Panc1 (cell line): ENCODE results near the gene USP38. TPM values are rescaled to one million over a fixed set of nuclear protein-coding genes. Genes with fewer than 3 reads are reported as not detected.

Source experiments
- ATAC-seq: fragments of 200-7000 bp; cut with Tn5 transposase; 2 replicates; pipeline ENCODE4 v1.9.1; 2020; ENCODE audit warnings: mild to moderate bottlenecking, moderate library complexity
- BruUV-seq: library from RNA; stranded (reverse); fragments of 400-500 nt; replicated peaks from 2 replicates; lab custom pipeline; 2021; lab: Mats Ljungman, UMichigan
- CTCF ChIA-PET: fragments of 300-600 bp; sonication (Branson Sonifier 250); formaldehyde crosslinking; loops from one replicate; lab custom pipeline; 2022; ENCODE audit warnings: antibody characterized with exemption; lab: Charles Lee
- POLR2A ChIA-PET: fragments of 300-600 bp; sonication (Branson Sonifier 250); formaldehyde crosslinking; loops from one replicate; lab custom pipeline; 2022; ENCODE audit warnings: antibody characterized with exemption; lab: Charles Lee
- DNase-seq: peaks from one replicate; pipeline ENCODE4 v3.0.0-alpha.2; 2010; ENCODE audit warnings: low read depth, low spot score
- H3K27ac ChIP-seq: 2 replicates; pipeline ENCODE4 v1.5.1; 2011; ENCODE audit warnings: mild to moderate bottlenecking, low read length, inconsistent platforms
- H3K27me3 ChIP-seq: fragments of 200-500 bp; sonication (Bioruptor generic); 2 replicates; pipeline ENCODE4 v1.6.0; 2014; ENCODE audit warnings: low read length, inconsistent platforms; ENCODE audit not compliant: control insufficient read depth, insufficient read depth
- H3K36me3 ChIP-seq: fragments of 200-500 bp; sonication (Bioruptor generic); 2 replicates; pipeline ENCODE4 v1.5.1; 2014; ENCODE audit warnings: inconsistent platforms, mild to moderate bottlenecking, low read length, moderate library complexity; ENCODE audit not compliant: control insufficient read depth, insufficient read depth
- H3K4me1 ChIP-seq: 2 replicates; pipeline ENCODE4 v1.5.1; 2011; ENCODE audit warnings: inconsistent platforms, mild to moderate bottlenecking, low read length, moderate library complexity; ENCODE audit not compliant: control insufficient read depth, insufficient read depth
- H3K4me3 ChIP-seq, 2 experiments: 2 replicates each; pipeline ENCODE4 v1.5.1; 2011 to 2012; ENCODE audit warnings: low read depth in 2 of 2, low read length in 2 of 2, mild to moderate bottlenecking in 2 of 2, inconsistent platforms in 1 of 2, moderate library complexity in 1 of 2
- H3K9me3 ChIP-seq: fragments of 200-500 bp; sonication (Bioruptor generic); 2 replicates; pipeline ENCODE4 v1.5.1; 2014; ENCODE audit warnings: low read depth, mild to moderate bottlenecking, inconsistent platforms, low read length, moderate library complexity; ENCODE audit not compliant: control insufficient read depth, insufficient read depth
- CTCF ChIP-seq: fragments of 450-650 bp; IDR thresholded peaks from 2 replicates; pipeline ENCODE4 v1.5.1; 2017; ENCODE audit warnings: mild to moderate bottlenecking
- POLR2AphosphoS5 ChIP-seq: IDR thresholded peaks from 2 replicates; pipeline ENCODE4 v1.6.1; 2012; ENCODE audit warnings: mild to moderate bottlenecking, low read depth, low read length, moderate library complexity
- SIN3A ChIP-seq: IDR thresholded peaks from 2 replicates; pipeline ENCODE4 v1.6.1; 2012; ENCODE audit warnings: low read depth, mild to moderate bottlenecking, low read length, moderate library complexity, borderline replicate concordance; ENCODE audit not compliant: insufficient read depth
- TCF7L2 ChIP-seq: IDR thresholded peaks from 2 replicates; pipeline ENCODE4 v1.6.1; 2011; ENCODE audit warnings: mild to moderate bottlenecking, low read depth, low read length, inconsistent platforms
- in situ Hi-C: cut with HindIII; loops from 2 replicates; pipeline ENCODE4 v1.10.0; 2016; ENCODE audit warnings: low sequenced_read_pairs, low pct_unique_long_range_greater_than_20kb
- intact Hi-C: fragments of 100-400 bp; cut with micrococcal nuclease; formaldehyde crosslinking; loops from one replicate; pipeline ENCODE4 v1.10.0; 2022; ENCODE audit not compliant: unreplicated experiment
- total RNA-seq: library from RNA; stranded (reverse); gene quantifications from one replicate; pipeline ENCODE4 v1.2.1, GENCODE V29; 2021; ENCODE audit not compliant: unreplicated experiment
- TF ChIP-seq, protein P1 (sequence below), 2 experiments: IDR thresholded peaks; 2 replicates each; pipeline ENCODE4 v1.6.1; 2011 to 2012; ENCODE audit warnings: low read depth in 2 of 2, control low read depth in 1 of 2, low read length in 1 of 2, mild to moderate bottlenecking in 1 of 2, moderate library complexity in 1 of 2; ENCODE audit not compliant: insufficient read depth in 1 of 2

The USP38 gene
- total RNA-seq, 1 experiment from 2014 or later, result 11.7 TPM

DNA sequence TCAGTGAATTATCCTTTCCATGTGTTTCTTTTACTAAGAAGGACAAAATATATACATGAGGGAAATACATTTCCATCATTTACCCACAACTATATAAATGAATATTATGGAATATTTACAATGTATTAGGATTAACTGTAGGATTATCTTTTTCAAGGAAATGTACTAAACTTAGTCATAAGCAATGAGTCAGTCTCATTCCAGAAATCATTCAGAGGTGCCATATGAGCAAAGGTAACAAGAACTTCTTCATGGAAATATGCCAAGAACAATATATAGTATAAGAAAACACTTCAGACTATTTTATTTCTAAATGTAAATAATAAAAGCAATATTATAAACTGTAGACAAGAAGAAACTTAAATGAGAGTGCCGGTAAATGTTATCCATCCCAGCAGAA is 67.1 kb downstream of the USP38 start:
- BruUV-seq, result no TSS peak
- ChIA-PET POLR2A (interaction anchor here (0.6 kb wide), 1 partner anchor 656 kb away, joined by 3 read pairs; no protein-coding TSS in a partner anchor), CTCF (no interaction called here)
- Histone ChIP-seq H3K27me3 (no peaks in the 10 kb centered on the region), H3K36me3 (no peaks in the 10 kb centered on the region), H3K4me3 (no peak overlapping the region), H3K27ac (no peak overlapping the region), H3K4me1 (no peaks in the 10 kb centered on the region), H3K9me3 (no peaks in the 10 kb centered on the region)
- ATAC-seq (no peak), DNase-seq (no peak)
- in situ Hi-C loops (no loop called here), intact Hi-C loops (no loop called here)
- TF ChIP-seq CTCF (no peak), POLR2AphosphoS5 (no peak), SIN3A (no peak), TCF7L2 (no peak)
- TF ChIP-seq, protein P1, sequence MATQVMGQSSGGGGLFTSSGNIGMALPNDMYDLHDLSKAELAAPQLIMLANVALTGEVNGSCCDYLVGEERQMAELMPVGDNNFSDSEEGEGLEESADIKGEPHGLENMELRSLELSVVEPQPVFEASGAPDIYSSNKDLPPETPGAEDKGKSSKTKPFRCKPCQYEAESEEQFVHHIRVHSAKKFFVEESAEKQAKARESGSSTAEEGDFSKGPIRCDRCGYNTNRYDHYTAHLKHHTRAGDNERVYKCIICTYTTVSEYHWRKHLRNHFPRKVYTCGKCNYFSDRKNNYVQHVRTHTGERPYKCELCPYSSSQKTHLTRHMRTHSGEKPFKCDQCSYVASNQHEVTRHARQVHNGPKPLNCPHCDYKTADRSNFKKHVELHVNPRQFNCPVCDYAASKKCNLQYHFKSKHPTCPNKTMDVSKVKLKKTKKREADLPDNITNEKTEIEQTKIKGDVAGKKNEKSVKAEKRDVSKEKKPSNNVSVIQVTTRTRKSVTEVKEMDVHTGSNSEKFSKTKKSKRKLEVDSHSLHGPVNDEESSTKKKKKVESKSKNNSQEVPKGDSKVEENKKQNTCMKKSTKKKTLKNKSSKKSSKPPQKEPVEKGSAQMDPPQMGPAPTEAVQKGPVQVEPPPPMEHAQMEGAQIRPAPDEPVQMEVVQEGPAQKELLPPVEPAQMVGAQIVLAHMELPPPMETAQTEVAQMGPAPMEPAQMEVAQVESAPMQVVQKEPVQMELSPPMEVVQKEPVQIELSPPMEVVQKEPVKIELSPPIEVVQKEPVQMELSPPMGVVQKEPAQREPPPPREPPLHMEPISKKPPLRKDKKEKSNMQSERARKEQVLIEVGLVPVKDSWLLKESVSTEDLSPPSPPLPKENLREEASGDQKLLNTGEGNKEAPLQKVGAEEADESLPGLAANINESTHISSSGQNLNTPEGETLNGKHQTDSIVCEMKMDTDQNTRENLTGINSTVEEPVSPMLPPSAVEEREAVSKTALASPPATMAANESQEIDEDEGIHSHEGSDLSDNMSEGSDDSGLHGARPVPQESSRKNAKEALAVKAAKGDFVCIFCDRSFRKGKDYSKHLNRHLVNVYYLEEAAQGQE (IDR thresholded peaks at IDR 0.05; ENCODE audit: insufficient read depth in 1 of 2, low read depth in 2 of 2, low read length in 1 of 2), result no peak

DNA sequence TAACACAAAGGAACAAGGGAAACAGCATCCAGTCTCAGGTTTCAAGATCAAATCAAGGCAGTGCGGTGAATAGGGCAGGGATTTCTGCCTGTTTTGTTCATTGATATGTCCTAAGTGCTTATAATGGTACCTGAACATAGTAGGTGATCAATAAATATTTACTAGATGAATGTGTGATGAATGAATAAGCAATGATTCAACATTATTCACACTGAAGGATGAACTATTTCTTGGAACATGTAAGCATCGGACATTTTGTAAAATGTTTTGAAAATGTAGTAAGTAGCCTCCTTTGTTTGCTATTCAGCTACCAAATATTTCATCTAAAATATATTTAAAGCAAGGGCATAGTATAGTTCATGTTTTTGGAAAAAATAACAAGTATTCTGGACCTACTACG is 67.8 kb downstream of the USP38 start:
- CTCF ChIA-PET, result no interaction called here
- Histone ChIP-seq H3K36me3 (no peaks in the 10 kb centered on the region), H3K27me3 (no peaks in the 10 kb centered on the region), H3K4me1 (no peaks in the 10 kb centered on the region), H3K9me3 (no peaks in the 10 kb centered on the region), H3K27ac (no peak overlapping the region), H3K4me3 (no peak overlapping the region)
- in situ Hi-C loops, result no loop called here
- DNase-seq (no peak), ATAC-seq (no peak)
- intact Hi-C loops, result no loop called here
- TF ChIP-seq TCF7L2, result no peak
- no peak for TF ChIP-seq CTCF
- TF ChIP-seq, protein P1 (IDR thresholded peaks at IDR 0.05; ENCODE audit: insufficient read depth in 1 of 2, low read depth in 2 of 2, low read length in 1 of 2), result no peak
- TF ChIP-seq SIN3A, result no peak
- TF ChIP-seq POLR2AphosphoS5, result no peak
- BruUV-seq, result no TSS peak
- POLR2A ChIA-PET, result no interaction called here
